ENCODE results near the gene H6PD.

The H6PD gene

DNA sequence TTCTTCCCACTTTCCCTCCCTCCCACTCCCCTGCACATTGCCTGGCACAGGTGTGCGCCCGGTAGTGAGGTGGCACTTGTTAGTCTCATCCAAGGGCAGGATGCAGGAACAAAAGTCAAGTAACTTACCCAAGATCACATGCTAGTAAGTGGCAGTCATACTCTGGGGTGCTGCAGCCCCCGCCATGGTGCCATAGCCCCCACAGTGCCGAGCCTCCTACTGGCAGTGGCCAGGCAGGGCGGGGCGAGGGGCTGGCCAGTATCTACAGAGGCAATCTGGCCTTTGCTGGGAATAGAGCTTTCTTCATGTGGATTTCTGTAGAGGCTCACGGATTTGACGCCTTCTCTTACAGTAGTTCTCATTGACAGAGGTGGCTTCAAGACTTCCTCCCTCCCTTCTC, 26.9 kb downstream of the H6PD start:
- DNase-seq = no peak

DNA sequence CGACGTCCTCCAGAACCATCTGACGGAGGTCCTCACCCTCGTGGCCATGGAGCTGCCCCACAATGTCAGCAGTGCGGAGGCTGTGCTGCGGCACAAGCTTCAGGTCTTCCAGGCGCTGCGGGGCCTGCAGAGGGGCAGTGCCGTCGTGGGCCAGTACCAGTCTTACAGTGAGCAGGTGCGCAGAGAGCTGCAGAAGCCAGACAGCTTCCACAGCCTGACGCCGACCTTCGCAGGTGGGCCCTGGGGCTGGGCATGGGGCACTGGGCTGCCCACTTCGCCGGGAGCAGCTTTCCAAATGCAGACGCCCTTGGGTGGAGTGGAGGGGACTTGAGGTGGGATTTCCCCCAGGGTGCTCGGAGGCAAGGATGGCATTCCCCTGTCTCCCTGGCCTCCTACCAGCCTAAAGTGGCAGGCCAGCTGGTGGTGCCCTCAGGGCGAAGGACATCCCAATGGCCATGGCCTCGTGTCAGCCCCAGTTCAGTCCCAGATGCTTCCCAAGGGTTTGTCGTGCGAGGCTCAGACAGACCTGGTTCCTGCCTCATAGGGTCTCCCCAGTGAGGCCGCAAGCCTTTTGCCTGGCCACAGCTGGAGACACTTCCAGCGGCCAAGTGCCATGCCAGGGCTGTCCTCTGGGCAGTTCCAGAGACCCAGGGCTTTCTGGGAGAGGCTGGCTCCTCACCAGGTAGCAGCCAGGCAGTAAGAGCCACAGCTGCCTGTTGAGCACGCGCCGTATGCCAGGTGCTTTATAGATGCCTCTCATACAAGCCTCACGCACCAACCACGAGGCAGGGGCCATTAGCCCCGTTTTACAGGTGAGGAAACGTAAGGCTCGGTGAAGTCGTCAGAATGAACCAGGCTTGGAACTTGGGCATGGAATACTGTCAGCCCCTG, 27.8 kb downstream of the H6PD start:
- DNase-seq = no peak

DNA sequence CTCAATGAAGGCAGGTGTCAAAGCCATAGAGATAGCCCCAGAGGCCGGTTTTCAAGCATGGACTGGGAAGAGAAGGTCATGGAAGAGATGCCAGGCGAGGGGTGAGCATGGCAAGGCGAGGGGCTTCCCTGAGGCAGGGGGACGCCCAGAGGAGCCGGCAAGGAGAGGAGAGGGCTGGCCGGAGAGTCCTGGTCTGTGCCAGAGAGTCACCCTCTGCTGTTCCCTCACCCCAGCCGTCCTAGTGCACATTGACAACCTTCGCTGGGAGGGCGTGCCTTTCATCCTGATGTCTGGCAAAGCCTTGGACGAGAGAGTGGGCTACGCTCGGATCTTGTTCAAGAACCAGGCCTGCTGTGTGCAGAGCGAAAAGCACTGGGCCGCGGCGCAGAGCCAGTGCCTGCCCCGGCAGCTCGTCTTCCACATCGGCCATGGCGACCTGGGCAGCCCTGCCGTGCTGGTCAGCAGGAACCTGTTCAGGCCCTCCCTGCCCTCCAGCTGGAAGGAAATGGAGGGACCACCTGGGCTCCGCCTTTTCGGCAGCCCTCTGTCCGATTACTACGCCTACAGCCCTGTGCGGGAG, 28.8 kb downstream of the H6PD start:
- no peak for DNase-seq

DNA sequence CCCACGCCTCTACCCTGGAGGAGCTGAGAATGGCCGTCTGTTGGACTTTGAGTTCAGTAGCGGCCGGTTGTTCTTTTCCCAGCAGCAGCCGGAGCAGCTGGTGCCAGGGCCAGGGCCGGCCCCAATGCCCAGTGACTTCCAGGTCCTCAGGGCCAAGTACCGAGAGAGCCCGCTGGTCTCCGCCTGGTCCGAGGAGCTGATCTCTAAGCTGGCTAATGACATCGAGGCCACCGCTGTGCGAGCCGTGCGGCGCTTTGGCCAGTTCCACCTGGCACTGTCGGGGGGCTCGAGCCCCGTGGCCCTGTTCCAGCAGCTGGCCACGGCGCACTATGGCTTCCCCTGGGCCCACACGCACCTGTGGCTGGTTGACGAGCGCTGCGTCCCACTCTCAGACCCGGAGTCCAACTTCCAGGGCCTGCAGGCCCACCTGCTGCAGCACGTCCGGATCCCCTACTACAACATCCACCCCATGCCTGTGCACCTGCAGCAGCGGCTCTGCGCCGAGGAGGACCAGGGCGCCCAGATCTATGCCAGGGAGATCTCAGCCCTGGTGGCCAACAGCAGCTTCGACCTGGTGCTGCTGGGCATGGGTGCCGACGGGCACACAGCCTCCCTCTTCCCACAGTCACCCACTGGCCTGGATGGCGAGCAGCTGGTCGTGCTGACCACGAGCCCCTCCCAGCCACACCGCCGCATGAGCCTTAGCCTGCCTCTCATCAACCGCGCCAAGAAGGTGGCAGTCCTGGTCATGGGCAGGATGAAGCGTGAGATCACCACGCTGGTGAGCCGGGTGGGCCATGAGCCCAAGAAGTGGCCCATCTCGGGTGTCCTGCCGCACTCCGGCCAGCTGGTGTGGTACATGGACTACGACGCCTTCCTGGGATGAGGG, 29.7 kb downstream of the H6PD start:
- DNase-seq = no peak

DNA sequence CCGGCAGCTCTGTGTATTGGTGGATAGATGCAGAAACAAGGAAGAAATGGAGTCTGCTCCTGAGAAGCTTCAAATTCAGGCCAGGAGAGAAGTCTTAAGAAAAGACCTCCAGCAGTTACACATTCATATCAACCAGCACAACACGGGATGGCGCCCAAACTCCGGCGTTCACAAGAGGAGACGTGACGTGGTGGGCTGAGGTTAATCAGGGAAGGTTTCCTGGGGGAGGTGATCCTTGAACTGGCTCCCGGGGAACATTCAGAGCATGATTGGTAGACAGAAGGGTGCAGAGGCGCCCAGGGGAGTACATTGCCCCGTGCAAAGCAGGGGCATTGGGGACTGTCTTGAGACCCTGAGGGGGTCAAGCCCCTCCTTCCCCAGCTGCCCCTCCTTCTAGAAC, 30.5 kb downstream of the H6PD start:
- DNase-seq = no peak

DNA sequence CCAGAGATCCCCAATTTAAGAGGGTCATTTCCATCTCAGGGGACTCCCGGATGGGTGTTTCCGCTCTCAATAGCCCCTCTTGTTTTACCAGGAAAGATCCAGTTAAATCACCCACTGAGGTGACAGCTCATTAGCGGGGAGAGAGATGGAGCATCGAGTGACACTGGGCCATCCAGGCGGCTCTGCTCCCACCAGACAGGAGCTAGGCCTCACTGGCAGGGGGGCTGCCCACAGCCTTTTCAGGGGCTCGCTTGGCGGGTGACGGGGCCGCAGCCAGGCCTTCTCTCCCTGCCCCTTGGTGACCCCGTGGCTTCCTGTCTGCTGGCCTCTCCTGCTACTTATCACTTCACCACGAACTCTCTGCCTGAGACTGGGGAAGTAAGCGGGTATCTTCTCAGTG, 31.4 kb downstream of the H6PD start:
- no peak for DNase-seq

GRCh38 chr1:9267352-9267686, 32.7 kb downstream of the H6PD start:
- DNase-seq = no peak

DNA sequence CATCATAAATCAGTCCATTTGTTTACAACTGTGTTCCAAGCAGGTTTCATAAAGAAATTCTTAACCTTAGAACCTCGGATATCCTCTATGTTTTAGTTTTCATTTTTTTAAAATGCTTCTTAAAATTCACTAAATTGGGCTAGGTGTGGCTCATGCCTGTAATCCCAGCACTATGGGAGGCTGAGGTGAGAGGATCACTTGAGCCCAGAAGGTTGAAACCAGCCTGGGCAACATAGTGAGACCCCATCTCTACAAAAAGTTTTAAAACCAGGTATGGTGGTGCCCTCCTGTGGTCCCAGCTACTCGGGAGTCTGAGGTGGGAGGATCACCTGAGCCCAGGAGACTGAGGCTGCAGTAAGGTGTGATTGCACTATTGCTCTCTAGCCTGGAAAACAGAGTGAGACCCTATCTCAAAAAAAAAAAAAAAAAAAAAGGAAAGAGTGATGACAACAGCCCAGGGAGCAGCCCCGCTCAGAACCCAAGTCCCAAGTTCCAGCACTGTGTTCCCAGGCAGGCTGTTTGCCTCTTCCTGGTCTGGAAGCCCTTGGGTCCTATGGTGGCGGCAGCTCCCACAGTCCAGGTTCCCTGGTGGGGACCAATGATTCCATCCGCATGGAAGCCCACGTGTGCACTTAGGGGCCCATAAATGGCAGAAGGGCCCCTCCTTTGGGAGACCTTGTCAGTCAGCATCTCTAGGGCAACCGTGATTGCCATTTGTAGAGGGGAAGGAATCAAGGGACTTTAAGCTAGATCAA, 33.4 kb downstream of the H6PD start:
- no peak for DNase-seq

GRCh38 chr1:9269078-9269501, 34.5 kb downstream of the H6PD start:
- DNase-seq = no peak

DNA sequence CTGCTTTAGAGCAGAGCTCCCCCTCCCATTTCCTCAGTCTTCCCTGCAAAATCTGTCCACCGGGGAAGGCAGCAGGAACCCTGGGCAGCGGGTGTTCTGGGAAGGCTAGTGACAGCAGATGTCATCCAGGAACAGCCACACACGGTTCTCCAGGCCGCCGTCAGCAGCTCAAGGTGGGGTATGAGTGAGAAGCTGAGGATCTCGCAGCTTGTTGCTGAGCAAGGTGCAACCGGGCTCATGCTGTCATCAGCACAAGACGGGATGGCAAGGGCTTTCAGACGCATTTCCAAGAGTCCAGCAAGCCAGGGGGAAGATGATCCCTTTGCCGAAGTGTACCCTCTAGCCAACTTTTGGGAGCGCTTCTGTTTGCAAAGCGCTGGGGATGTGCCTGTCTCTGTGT, 35.1 kb downstream of the H6PD start:
- DNase-seq = no peak

GRCh38 chr1:9270290-9270883, 35.8 kb downstream of the H6PD start:
- DNase-seq = no peak

DNA sequence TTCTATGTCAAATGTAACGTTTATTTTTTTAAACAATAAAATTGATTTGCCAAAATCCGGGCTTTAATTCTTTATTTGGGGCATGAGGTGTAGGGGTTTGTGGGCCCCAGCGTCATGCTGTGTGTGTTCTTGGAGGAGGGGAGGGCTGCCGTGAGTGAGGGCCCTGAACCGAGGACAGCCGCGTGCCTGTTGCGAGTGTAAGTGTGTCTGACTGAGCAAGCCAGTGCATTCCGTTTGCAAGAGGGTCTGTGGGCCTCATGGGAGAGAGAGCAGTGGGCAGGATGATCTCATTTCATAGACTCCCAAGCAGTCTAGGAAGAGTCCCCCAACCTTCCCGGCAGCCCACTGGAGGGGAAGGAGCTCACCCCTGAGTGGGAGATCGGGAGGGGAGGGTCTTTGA, 36.7 kb downstream of the H6PD start:
- DNase-seq = no peak

DNA sequence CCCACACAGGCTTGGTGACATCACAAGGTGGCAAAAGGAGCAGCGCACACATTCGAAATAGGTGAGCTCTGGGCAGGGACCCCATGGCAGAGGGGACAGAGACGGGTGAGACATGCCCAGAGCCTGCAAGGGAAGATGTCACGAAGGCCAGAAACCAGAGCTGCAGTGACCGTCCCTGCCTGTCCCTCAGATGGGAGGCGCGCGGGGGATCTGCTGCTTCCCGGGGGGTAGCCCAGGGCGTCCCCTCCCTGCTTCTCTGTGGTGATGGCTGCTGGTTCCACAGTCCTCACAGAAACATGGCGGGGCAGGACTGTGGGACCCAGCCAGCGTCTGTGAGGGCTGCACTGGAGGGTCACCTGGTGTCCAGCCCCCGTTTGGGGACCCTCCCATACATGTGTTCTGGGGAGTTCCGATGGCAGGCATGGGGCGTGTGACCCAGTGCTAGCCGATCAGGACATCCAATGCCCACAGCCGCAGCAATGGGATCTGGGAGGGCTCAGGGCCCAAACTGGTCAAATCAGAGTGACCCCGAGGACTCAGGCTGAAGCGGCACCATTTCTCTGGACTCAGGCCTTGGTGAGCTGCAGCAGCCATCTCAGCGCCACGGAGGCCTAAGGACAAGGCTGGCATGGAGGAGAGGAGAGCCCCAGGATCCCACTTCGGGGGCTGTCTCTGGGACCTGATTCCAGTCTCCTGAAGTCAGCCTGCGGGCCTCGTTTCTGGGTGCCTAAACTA, 37.5 kb downstream of the H6PD start:
- no peak for DNase-seq

- no peak for DNase-seq
Observed at GRCh38 chr1:9273177-9273576, 38.6 kb downstream of the H6PD start.

DNA sequence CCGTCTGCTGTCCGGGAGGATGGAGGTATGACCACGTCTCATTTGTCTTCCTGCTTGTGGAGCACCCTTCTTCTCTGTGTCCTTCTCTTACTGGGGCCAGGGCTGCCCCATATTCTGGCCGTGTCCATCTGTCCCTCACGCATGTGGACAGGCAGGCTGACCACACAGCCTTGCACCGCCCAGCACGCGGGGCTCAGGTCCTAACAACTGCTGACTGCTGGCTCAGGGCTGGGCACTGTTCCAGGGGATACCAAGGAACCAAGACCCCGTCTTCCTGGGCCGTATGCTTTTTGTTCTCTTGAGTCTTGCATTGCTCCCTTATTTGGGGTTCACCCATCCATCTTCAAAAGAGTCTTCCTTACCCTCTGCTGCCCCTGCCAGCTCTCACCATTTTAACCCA, 40.6 kb downstream of the H6PD start:
- DNase-seq = no peak

- DNase-seq = no peak
Observed at GRCh38 chr1:9275567-9276034, 41.0 kb downstream of the H6PD start.

DNA sequence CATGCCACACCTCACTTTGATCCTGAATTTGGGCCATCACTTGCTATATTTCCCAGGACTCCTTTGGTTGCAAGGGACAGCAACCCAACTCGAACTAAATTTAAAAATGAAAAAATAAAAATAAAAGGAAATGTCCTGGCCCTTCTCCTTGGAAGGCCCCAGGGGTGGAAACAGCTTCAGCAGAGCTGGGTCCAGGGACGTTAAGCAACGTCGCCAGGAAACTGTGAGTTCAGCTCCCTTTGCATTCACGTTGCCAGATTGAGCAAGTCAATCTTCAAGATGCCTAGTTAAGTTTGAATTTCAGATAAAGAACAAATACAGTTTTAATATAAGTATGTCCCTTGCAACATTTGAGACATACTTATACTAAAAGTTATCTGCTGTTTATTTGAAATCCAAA, 43.5 kb downstream of the H6PD start:
- DNase-seq = no peak

DNA sequence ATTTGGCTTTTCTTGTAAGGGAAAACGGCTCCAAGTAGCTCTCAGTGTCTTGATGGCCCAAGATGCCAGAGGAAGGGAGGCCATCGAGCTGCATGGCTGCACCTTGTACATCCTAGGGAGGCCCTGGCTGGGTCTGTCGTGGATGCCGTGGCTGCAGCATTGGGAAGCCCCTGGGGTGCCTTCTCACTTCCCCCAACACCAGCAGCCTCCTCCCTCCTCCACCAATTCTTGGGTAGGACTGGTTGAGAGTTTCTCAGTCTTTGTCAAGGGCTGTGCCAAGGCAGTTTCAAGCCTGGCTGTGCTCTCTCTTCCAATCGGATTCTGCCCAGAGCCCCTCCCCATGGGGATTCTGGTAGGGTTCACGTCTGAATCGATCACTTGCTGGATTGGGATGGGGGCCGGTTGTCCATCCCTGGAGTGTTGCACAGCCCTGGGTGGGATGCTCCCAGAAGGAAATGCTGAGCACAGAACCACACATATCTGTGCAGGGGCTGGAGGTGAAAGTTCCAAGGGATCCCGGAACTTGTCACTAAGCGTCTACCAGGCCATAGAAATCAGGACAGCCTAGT, 44.1 kb downstream of the H6PD start:
- DNase-seq = no peak

DNA sequence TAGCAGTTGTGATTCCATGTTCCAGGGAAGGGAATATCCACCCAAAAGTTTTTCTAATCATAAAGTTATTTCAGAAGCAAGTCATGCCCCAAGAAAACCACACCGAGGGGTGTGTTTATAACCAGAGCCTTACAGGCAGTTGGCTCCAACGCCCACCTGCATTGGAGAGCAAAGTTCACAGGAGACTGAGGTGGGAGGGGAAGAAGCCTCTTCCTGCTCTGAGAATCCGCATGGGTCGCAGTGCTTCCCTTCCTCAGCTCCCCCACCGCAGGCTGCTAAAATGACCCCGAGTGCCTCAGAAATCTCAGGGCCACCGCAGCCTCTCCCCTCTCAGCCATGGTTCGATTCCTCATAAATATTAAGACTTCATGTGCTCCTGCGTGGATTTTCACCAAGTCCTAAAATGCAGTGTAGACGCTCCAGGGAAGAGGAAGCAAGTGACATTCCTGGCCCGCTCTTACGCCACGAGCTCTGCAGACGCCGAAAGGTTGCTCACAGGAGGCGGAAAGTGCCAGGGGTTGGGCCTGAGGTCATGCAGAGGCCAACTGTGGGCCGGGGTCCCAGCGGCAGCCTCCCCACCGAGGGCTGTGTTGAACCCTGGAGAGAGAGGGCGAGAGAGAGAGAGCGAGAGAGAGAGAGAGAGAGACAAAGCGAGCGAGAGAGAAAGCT, 44.7 kb downstream of the H6PD start:
- no peak for DNase-seq

GRCh38 chr1:9280015-9280860, 45.7 kb downstream of the H6PD start:
- no peak for DNase-seq
